ENCODE data around the gene RFC4. TPM values are rescaled to one million over a fixed set of nuclear protein-coding genes. Genes with fewer than 3 reads are reported as not detected.
"Not testable (repeated sequence)": the region's sequence is repeated elsewhere in the genome, so short reads cannot be mapped to it uniquely, and the experiment has no call there.

RFC4 gene, protein sequence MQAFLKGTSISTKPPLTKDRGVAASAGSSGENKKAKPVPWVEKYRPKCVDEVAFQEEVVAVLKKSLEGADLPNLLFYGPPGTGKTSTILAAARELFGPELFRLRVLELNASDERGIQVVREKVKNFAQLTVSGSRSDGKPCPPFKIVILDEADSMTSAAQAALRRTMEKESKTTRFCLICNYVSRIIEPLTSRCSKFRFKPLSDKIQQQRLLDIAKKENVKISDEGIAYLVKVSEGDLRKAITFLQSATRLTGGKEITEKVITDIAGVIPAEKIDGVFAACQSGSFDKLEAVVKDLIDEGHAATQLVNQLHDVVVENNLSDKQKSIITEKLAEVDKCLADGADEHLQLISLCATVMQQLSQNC
- 10 to 100 TPM; 12.1 to 12.9 (median 12.5) TPM for total RNA-seq

DNA sequence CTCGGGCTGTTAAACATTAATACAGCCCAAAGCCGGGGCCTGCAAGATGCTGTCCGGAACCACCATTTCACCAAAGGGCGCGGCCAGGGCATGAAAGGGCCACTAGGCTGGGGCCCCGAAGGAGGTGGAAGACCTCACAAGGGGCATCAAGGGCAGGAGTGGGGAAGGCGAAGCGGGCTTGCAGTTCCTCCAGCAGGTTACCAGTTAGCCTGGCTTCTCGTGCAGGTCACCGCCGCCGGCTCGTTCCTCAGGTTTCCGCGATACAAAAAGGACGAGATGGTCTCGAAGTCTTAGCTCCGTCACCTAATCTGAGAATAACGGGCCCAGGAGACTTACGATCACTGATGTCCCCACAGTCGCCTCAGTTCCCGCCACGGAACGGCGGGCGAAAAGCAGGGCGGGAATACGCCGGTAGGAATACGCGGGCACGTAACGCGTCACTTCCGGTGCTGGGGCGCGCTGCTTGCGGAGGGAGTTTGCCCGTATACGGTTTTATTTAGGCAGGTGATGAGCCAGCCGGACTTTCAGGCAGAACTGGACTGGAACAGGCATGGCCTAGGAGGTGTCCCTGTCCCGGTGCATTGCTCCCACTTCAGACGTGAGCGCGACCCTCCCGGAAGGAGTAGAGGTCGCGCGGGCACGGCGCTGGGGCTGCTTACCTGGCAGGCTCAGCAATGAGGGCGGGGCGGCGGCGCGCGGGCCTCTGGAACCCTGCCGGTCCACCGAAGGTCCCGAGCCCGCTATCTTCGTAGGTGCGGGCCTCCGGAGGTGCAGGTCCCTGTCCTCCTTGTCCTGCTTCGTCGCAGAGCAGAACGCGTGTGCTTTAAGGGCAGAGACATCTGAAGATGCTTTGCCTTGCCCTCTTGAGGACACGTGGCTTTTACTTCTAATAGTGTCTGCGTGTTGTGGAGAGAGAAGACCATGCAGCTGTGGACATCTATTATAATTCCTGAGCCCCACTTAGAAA is at the start of gene RFC4:
RFC4 (minus strand) TSS at position 394 of the 967 bp plus-strand sequence. CDS start 1,769 bp downstream, outside the sequence.
- 0% methylated on average over 46 of the region's 70 CpGs for WGBS
- intact Hi-C loops (cut with DNase I): no loop called here
- H3K9me3 ChIP-seq: no peaks in the 10 kb centered on the region

DNA sequence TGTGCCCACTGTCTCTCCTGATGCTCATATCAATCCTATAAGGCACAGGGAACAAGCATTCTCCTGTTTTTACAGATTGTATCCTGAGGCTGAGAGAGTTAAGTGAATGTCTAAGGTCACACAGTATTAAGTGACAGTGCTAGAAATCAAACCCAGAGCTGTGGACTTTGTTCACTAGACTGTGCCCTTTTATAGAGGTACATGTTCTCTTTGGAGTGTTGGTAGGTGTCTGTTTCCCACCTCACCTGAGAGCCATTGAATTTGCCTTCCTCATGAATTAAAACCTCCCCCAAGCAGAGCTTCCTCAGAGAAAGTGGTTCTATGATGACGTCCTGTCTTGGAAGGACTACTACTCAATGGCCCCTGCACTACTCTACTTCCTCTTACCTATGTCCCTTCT is 48.7 kb upstream of the RFC4 start:
- H3K4me1 ChIP-seq: no peaks in the 10 kb centered on the region
- no peaks in the 10 kb centered on the region for H3K36me3 ChIP-seq
- no peak overlapping the region for H3K4me3 ChIP-seq
- intact Hi-C loops (cut with DNase I): loop anchor here (5.0 kb wide), 1 partner anchor 307 kb away; no protein-coding TSS in a partner anchor
- WGBS: 0% methylated on average over 1 of the region's 1 CpG
- H3K27ac ChIP-seq (replicated peaks in 1 of 4): no peak overlapping the region
- H3K27me3 ChIP-seq: no peaks in the 10 kb centered on the region
- peaks cover 0 to 10% (median 3%) of the 10 kb centered on the region in 4 donors for H3K9me3 ChIP-seq
- DNase-seq (ENCODE audit: extremely low spot score): peak; percentile 70
- TF ChIP-seq EP300 (IDR thresholded peaks at IDR 0.05): no peak
- no peak for TF ChIP-seq POLR2AphosphoS5 (IDR thresholded peaks at IDR 0.05)
- TF ChIP-seq POLR2A (IDR thresholded peaks at IDR 0.05; ENCODE audit: low read depth): no peak
- TF ChIP-seq, protein P1, sequence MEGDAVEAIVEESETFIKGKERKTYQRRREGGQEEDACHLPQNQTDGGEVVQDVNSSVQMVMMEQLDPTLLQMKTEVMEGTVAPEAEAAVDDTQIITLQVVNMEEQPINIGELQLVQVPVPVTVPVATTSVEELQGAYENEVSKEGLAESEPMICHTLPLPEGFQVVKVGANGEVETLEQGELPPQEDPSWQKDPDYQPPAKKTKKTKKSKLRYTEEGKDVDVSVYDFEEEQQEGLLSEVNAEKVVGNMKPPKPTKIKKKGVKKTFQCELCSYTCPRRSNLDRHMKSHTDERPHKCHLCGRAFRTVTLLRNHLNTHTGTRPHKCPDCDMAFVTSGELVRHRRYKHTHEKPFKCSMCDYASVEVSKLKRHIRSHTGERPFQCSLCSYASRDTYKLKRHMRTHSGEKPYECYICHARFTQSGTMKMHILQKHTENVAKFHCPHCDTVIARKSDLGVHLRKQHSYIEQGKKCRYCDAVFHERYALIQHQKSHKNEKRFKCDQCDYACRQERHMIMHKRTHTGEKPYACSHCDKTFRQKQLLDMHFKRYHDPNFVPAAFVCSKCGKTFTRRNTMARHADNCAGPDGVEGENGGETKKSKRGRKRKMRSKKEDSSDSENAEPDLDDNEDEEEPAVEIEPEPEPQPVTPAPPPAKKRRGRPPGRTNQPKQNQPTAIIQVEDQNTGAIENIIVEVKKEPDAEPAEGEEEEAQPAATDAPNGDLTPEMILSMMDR (IDR thresholded peaks at IDR 0.05): no peak

More for the DNA sequence above, at the start of gene RFC4:
- H3K27ac ChIP-seq (replicated peaks in 1 of 4): peak within 1 kb of the TSS; percentile 90 to 95 (median 91)
- H3K4me3 ChIP-seq: peak within 1 kb of the TSS; percentile 74 to 91 (median 84)
- peaks cover 0 to 2% (median 0%) of the 10 kb centered on the region in 4 donors for H3K27me3 ChIP-seq
- DNase-seq (ENCODE audit: extremely low spot score): peak; percentile 97
- peaks cover 9 to 24% (median 20%) of the 10 kb centered on the region in 4 donors for H3K4me1 ChIP-seq
- H3K36me3 ChIP-seq: peaks cover 0 to 25% (median 15%) of the 10 kb centered on the region in 4 donors
- no peak for TF ChIP-seq POLR2A (IDR thresholded peaks at IDR 0.05; ENCODE audit: low read depth)
- peak; percentile 90 to 97 for TF ChIP-seq POLR2AphosphoS5 (IDR thresholded peaks at IDR 0.05)
- TF ChIP-seq, protein P1 (IDR thresholded peaks at IDR 0.05): no peak
- TF ChIP-seq EP300 (IDR thresholded peaks at IDR 0.05): peak; percentile 57

DNA sequence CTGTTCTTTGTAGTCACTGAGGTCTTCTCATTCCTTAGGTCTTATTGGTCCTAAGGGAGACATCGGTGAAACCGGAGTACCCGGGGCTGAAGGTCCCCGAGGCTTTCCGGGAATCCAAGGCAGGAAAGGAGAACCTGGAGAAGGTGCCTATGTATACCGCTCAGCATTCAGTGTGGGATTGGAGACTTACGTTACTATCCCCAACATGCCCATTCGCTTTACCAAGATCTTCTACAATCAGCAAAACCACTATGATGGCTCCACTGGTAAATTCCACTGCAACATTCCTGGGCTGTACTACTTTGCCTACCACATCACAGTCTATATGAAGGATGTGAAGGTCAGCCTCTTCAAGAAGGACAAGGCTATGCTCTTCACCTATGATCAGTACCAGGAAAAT is 47.9 kb upstream of the RFC4 start:
- Histone ChIP-seq H3K27ac (replicated peaks in 1 of 4) (no peak overlapping the region), H3K9me3 (peaks cover 0 to 6% (median 0%) of the 10 kb centered on the region in 4 donors), H3K4me3 (no peak overlapping the region), H3K27me3 (no peaks in the 10 kb centered on the region), H3K4me1 (no peaks in the 10 kb centered on the region), H3K36me3 (no peaks in the 10 kb centered on the region)
- 93% methylated on average over 8 of the region's 8 CpGs for WGBS
- DNase-seq (ENCODE audit: extremely low spot score): peak; percentile 86
- intact Hi-C loops (cut with DNase I): loop anchor here (5.0 kb wide), 1 partner anchor 308 kb away; no protein-coding TSS in a partner anchor
- TF ChIP-seq EP300 (IDR thresholded peaks at IDR 0.05) (no peak), POLR2A (IDR thresholded peaks at IDR 0.05; ENCODE audit: low read depth) (no peak)
- TF ChIP-seq, protein P1 (IDR thresholded peaks at IDR 0.05): no peak

DNA sequence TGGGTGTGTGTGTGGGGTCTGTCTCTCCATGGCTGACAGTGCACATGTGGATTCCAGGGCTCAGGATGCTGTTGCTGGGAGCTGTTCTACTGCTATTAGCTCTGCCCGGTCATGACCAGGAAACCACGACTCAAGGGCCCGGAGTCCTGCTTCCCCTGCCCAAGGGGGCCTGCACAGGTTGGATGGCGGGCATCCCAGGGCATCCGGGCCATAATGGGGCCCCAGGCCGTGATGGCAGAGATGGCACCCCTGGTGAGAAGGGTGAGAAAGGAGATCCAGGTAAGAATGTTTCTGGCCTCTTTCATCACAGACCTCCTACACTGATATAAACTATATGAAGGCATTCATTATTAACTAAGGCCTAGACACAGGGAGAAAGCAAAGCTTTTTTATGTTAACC is 46.7 kb upstream of the RFC4 start:
- H3K36me3 ChIP-seq: no peaks in the 10 kb centered on the region
- H3K27ac ChIP-seq (replicated peaks in 1 of 4): no peak overlapping the region
- DNase-seq (ENCODE audit: extremely low spot score): peak; percentile 91
- intact Hi-C loops (cut with DNase I): loop anchor here (5.0 kb wide), 1 partner anchor 309 kb away; no protein-coding TSS in a partner anchor
- H3K9me3 ChIP-seq: no peaks in the 10 kb centered on the region
- WGBS: 92% methylated on average over 6 of the region's 6 CpGs
- H3K27me3 ChIP-seq: no peaks in the 10 kb centered on the region
- no peaks in the 10 kb centered on the region for H3K4me1 ChIP-seq
- no peak for TF ChIP-seq POLR2AphosphoS5 (IDR thresholded peaks at IDR 0.05)
- TF ChIP-seq, protein P1 (IDR thresholded peaks at IDR 0.05): no peak
- H3K4me3 ChIP-seq: no peak overlapping the region

DNA sequence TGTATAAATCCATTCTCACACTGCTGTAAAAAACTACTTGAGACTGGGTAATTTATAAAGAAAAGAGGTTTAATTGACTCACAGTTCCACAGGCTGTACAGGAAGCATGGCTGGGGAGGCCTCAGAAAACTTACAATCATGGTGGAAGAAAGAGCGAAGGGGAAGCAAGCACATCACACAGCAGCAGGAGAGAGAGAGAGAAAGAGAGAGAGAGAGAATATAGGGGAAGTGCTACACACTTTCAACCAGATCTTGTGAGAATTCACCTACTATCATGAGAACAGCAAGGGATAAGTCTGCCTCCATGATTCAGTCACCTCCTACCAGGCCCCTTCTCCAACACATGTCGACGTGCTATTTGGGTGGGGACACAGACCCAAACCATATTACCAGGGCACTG is 45.6 kb upstream of the RFC4 start:
- intact Hi-C loops (cut with DNase I): loop anchor here (5.0 kb wide), 1 partner anchor 310 kb away; no protein-coding TSS in a partner anchor
- H3K36me3 ChIP-seq; H3K27ac ChIP-seq (replicated peaks in 1 of 4); H3K9me3 ChIP-seq; H3K4me1 ChIP-seq; H3K4me3 ChIP-seq; H3K27me3 ChIP-seq: not testable (repeated sequence)
- 86% methylated on average over 3 of the region's 3 CpGs for WGBS
- DNase-seq (ENCODE audit: extremely low spot score): peak; percentile 24

Measured in esophagus muscularis mucosa (tissue), 4 donors.